Measurements from ENCODE around the gene VWF.

DNA sequence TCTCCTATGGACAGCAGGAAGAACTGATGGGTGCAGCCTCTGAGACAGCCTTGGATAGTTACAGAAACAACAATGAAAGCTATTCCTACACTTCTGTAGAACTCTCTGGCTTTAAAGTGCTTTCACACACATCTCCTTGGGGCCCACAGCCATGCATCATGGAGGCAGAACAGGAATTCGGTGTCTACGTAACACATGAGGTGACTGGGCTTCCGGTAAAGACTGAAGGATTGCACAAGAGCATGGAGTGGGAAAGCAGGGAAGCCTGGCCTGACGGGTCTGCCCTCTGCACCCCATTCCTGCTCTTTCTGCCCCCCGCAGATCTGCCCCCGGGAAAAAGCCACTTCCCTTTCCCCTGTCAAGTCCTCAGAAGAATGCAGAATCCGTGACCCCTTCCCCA lies 82.6 kb downstream of the VWF start:
- TF ChIP-seq CTCF (IDR thresholded peaks at IDR 0.05) (no peak), EP300 (IDR thresholded peaks at IDR 0.05) (no peak), POLR2AphosphoS5 (IDR thresholded peaks at IDR 0.05) (no peak)

All from sigmoid colon (tissue), 4 donors.